GM23248 (cell line): ENCODE data around the gene SEL1L.
"Not testable (repeated sequence)": the region's sequence is repeated elsewhere in the genome, so short reads cannot be mapped to it uniquely, and the experiment has no call there.

Experiments
- EZH2 ChIP-seq: fragments of 200-600 bp; sonication (generic); IDR thresholded peaks from 2 replicates; pipeline ENCODE4 v1.6.1; 2018; ENCODE audit warnings: antibody characterized with exemption, mild to moderate bottlenecking; ENCODE audit not compliant: insufficient read depth, poor library complexity, severe bottlenecking
- EZH2phosphoT487 ChIP-seq: fragments of 200-600 bp; sonication (generic); IDR thresholded peaks from 2 replicates; pipeline ENCODE4 v1.6.1; 2018; ENCODE audit warnings: antibody characterized with exemption, moderate library complexity, mild to moderate bottlenecking, low read depth; ENCODE audit not compliant: insufficient read depth

DNA sequence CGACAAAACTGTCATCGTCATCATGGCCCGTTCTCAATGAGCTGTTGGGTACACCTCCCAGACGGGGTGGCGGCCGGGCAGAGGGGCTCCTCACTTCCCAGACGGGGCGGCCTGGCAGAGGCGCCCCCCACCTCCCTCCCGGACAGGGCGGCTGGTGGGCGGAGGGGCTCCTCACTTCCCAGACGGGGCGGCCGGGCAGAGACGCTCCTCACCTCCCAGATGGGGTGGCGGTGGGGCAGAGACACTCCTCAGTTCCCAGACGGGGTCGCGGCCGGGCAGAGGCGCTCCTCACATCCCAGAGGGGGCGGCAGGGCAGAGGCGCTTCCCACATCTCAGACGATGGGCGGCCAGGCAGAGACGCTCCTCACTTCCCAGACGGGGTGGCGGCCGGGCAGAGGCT is 71.3 kb downstream of the SEL1L start:
- not testable (repeated sequence) for TF ChIP-seq EZH2, EZH2phosphoT487
